Measurements from ENCODE around the gene GAGE12F.
"Not testable (repeated sequence)": the region's sequence is repeated elsewhere in the genome, so short reads cannot be mapped to it uniquely, and the experiment has no call there.

DNA sequence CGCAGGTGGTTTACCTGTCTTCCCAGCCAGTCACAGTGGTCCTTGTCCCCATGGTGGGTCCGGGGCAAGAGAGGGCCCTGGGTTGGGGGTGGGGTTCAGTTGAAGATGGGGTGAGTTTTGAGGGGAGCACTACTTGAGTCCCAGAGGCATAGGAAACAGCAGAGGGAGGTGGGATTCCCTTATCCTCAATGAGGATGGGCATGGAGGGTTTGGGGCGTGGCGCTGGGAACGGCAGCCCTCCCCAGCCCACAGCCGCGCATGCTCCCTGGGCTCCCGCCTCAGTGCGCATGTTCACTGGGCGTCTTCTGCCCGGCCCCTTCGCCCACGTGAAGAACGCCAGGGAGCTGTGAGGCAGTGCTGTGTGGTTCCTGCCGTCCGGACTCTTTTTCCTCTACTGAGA, 28.8 kb upstream of the GAGE12F start, which contains the start of gene GAGE12C:
- TF ChIP-seq, protein P1, sequence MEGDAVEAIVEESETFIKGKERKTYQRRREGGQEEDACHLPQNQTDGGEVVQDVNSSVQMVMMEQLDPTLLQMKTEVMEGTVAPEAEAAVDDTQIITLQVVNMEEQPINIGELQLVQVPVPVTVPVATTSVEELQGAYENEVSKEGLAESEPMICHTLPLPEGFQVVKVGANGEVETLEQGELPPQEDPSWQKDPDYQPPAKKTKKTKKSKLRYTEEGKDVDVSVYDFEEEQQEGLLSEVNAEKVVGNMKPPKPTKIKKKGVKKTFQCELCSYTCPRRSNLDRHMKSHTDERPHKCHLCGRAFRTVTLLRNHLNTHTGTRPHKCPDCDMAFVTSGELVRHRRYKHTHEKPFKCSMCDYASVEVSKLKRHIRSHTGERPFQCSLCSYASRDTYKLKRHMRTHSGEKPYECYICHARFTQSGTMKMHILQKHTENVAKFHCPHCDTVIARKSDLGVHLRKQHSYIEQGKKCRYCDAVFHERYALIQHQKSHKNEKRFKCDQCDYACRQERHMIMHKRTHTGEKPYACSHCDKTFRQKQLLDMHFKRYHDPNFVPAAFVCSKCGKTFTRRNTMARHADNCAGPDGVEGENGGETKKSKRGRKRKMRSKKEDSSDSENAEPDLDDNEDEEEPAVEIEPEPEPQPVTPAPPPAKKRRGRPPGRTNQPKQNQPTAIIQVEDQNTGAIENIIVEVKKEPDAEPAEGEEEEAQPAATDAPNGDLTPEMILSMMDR (conservative IDR thresholded peaks at IDR 0.05; ENCODE audit: low read depth, low read length): not testable (repeated sequence)
- not testable (repeated sequence) for TF ChIP-seq EZH2 (IDR thresholded peaks at IDR 0.05; ENCODE audit: borderline replicate concordance, low read depth, low read length, poor library complexity, severe bottlenecking)

Measured in A673 (cell line).